Thyroid gland (tissue), 4 donors: Measurements from ENCODE around the gene HHAT. TPM values are rescaled to one million over a fixed set of nuclear protein-coding genes. Genes with fewer than 3 reads are reported as not detected.

Experiments
- DNase-seq, 2 donors: peaks; one replicate each; pipeline ENCODE4 v3.0.0-alpha.2; 2019
- H3K27ac ChIP-seq, 3 donors: fragments of 200-600 bp; sonication (generic); 1 replicate in 2 of 3; 2 replicates in 1 of 3; pipeline ENCODE4 v1.5.1; 2016 to 2019; ENCODE audit warnings: mild to moderate bottlenecking in 1 of 3, moderate library complexity in 1 of 3
- H3K27me3 ChIP-seq: fragments of 200-600 bp; sonication (generic); one replicate; pipeline ENCODE4 v1.5.1; 2019
- H3K36me3 ChIP-seq, 2 donors: fragments of 200-600 bp; sonication (generic); one replicate each; pipeline ENCODE4 v1.5.1; 2016 to 2019
- H3K4me1 ChIP-seq, 2 donors: fragments of 200-600 bp; sonication (generic); one replicate each; pipeline ENCODE4 v1.5.1; 2017 to 2019
- H3K4me3 ChIP-seq, 3 donors: fragments of 200-600 bp; sonication (generic); replicated peaks in 1 of 3; 1 replicate in 2 of 3; 2 replicates in 1 of 3; pipeline ENCODE4 v1.5.1; 2016; ENCODE audit warnings: mild to moderate bottlenecking in 1 of 3
- H3K9me3 ChIP-seq: fragments of 200-600 bp; sonication (generic); one replicate; pipeline ENCODE4 v1.5.1; 2017
- POLR2A ChIP-seq, 2 donors: fragments of 450-650 bp; IDR thresholded peaks; one replicate each; pipeline ENCODE4 v1.6.1; 2017; ENCODE audit warnings: antibody characterized with exemption in 2 of 2, mild to moderate bottlenecking in 2 of 2, moderate library complexity in 1 of 2
- WGBS, 2 donors: methylation state at CpG; one replicate each; pipeline ENCODE4 v1.1.5; 2017; 5-methylcytosine and 5-hydroxymethylcytosine counted together
- intact Hi-C: fragments of 100-400 bp; cut with DNase I; formaldehyde crosslinking; loops from one replicate; pipeline ENCODE4 v1.15.1; 2023
- total RNA-seq, 4 donors: library from RNA; depleted of rRNA; stranded (reverse); fragments of >200 nt; gene quantifications; one replicate each; pipeline ENCODE4 v1.2.3, GENCODE V29; 2016
- TF ChIP-seq, protein P1 (sequence below), 6 experiments: fragments of 200-600 bp in 3 of 6; fragments of 450-650 bp in 3 of 6; sonication (generic) in 3 of 6; IDR thresholded peaks; one replicate each; pipeline ENCODE4 v1.5.1; 2016 to 2019; ENCODE audit warnings: antibody characterized with exemption in 6 of 6, mild to moderate bottlenecking in 2 of 6, inconsistent platforms in 1 of 6, moderate library complexity in 1 of 6

Gene HHAT
- total RNA-seq, 4 donors from 2014 or later, result 7.9 to 15.9 (median 10.5) TPM

- 67 to 72% methylated on average over 3 of the region's 3 CpGs for WGBS, 2 donors
- no peaks in the 10 kb centered on the region for H3K36me3 ChIP-seq
Measured at GRCh38 chr1:210531475-210532222, 202.9 kb downstream of the HHAT start.

DNA sequence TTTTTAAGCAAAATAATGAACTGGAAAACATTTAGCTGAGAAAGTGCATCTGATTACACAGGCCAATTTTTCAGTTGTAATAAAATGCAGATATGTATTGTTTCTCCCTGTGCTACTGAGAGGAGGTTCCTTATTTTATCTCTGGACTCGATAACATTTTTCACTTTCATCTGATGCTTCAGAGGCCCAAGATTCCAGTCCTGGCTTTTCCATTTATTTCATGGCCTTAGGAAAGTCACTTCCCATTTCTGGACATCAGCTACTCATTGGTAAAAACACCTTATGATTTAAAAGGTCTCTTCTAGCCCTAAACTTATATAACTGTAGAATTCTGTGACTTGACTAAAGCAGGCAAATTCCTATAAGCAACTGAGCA lies 203.5 kb downstream of the HHAT start:
- WGBS, 2 donors, result 63 to 83% methylated on average over 1 of the region's 1 CpG
- Histone ChIP-seq H3K9me3 (no peaks in the 10 kb centered on the region), H3K36me3 (no peaks in the 10 kb centered on the region), H3K27ac (no peak overlapping the region), H3K4me3 (no peak overlapping the region), H3K4me1 (no peaks in the 10 kb centered on the region), H3K27me3 (no peaks in the 10 kb centered on the region)
- no peak for DNase-seq
- no peak for TF ChIP-seq POLR2A (IDR thresholded peaks at IDR 0.05)
- TF ChIP-seq, protein P1, sequence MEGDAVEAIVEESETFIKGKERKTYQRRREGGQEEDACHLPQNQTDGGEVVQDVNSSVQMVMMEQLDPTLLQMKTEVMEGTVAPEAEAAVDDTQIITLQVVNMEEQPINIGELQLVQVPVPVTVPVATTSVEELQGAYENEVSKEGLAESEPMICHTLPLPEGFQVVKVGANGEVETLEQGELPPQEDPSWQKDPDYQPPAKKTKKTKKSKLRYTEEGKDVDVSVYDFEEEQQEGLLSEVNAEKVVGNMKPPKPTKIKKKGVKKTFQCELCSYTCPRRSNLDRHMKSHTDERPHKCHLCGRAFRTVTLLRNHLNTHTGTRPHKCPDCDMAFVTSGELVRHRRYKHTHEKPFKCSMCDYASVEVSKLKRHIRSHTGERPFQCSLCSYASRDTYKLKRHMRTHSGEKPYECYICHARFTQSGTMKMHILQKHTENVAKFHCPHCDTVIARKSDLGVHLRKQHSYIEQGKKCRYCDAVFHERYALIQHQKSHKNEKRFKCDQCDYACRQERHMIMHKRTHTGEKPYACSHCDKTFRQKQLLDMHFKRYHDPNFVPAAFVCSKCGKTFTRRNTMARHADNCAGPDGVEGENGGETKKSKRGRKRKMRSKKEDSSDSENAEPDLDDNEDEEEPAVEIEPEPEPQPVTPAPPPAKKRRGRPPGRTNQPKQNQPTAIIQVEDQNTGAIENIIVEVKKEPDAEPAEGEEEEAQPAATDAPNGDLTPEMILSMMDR (IDR thresholded peaks at IDR 0.05), result no peak
- intact Hi-C loops, result no loop called here

More at GRCh38 chr1:210531475-210532222, 202.9 kb downstream of the HHAT start:
- intact Hi-C loops, result no loop called here
- Histone ChIP-seq H3K4me1 (no peaks in the 10 kb centered on the region), H3K27ac (no peak overlapping the region), H3K27me3 (no peaks in the 10 kb centered on the region), H3K9me3 (no peaks in the 10 kb centered on the region), H3K4me3 (no peak overlapping the region)
- no peak for TF ChIP-seq POLR2A (IDR thresholded peaks at IDR 0.05)
- TF ChIP-seq, protein P1 (IDR thresholded peaks at IDR 0.05), result no peak
- DNase-seq, result no peak

DNA sequence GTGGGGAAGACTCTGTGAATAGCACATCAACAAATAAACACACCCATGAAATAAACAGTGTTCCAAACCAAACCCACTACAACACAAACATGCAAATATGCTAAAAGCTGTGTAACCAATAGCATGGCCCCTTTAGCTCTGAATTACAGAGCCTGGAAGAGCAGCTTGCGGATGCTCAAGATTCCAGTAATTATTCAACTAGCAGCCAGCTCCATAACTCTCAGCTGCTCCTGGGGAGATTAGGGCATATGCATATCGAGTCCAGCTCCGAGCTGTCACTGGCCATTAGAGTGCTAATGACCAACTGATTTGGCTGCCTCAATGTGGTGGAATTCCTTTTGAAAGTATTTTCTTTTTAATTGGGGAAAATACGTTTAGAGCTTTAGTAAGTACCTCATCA lies 207.1 kb downstream of the HHAT start:
- intact Hi-C loops, result no loop called here
- WGBS, 2 donors, result 70 to 74% methylated on average over 4 of the region's 4 CpGs
- no peak for TF ChIP-seq POLR2A (IDR thresholded peaks at IDR 0.05)
- TF ChIP-seq, protein P1 (IDR thresholded peaks at IDR 0.05), result no peak

DNA sequence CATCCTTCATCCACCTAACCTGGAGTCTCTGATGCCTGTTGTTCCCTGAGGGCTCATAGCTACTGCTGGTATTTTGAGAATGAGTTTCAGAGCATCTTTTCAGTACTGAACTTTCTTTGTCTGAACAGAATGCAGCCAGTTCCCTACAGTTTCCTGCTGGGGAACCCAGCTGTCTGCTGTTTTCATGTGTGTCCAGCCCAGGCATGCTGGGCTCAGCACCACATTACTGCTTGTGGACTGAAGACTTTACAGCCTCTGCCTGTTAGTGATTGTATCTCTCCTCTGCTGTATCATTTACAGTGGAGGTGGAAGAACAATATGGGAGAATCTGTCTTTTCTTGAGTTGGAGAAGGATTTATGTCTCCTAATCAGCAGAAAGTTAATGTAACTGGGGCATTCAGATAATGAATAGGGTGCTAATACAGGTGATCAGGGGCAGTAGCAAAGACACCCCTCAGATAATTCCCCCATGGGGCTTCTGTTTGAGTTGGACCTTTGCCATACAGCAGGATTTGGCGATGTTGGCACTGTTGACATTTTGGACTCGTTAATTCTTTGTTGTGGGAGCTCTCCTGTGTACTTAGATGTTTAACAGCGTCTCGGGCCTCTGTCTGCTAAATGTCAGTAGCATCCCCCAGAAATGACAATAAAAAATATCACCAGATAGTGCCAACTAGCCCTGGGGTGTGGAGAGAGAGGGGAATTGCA lies 207.7 kb downstream of the HHAT start:
- 64% methylated on average over 4 of the region's 4 CpGs for WGBS, 2 donors
- no peak for TF ChIP-seq POLR2A (IDR thresholded peaks at IDR 0.05)
- TF ChIP-seq, protein P1 (IDR thresholded peaks at IDR 0.05), result no peak
- no peaks in the 10 kb centered on the region for H3K4me1 ChIP-seq
- intact Hi-C loops, result no loop called here
- DNase-seq, result no peak
- H3K27me3 ChIP-seq, result no peaks in the 10 kb centered on the region
- H3K36me3 ChIP-seq, result no peaks in the 10 kb centered on the region
- H3K27ac ChIP-seq, result no peak overlapping the region
- no peaks in the 10 kb centered on the region for H3K9me3 ChIP-seq
- H3K4me3 ChIP-seq, result no peak overlapping the region

More for the DNA sequence above, 207.1 kb downstream of the HHAT start:
- Histone ChIP-seq H3K27me3 (no peaks in the 10 kb centered on the region), H3K9me3 (no peaks in the 10 kb centered on the region), H3K36me3 (no peaks in the 10 kb centered on the region), H3K4me1 (no peaks in the 10 kb centered on the region), H3K4me3 (no peak overlapping the region), H3K27ac (no peak overlapping the region)
- DNase-seq, result no peak

GRCh38 chr1:210540288-210540687 lies 211.6 kb downstream of the HHAT start:
- H3K36me3 ChIP-seq, result no peaks in the 10 kb centered on the region
- H3K9me3 ChIP-seq, result no peaks in the 10 kb centered on the region
- no peak for DNase-seq
- no peak overlapping the region for H3K27ac ChIP-seq
- H3K4me3 ChIP-seq, result no peak overlapping the region
- intact Hi-C loops, result no loop called here
- no peaks in the 10 kb centered on the region for H3K27me3 ChIP-seq
- no peak for TF ChIP-seq POLR2A (IDR thresholded peaks at IDR 0.05)
- TF ChIP-seq, protein P1 (IDR thresholded peaks at IDR 0.05), result no peak
- H3K4me1 ChIP-seq, result no peaks in the 10 kb centered on the region
- 73 to 92% methylated on average over 3 of the region's 3 CpGs for WGBS, 2 donors
